Activated CD4-positive, alpha-beta T cell treated with anti-CD3 and anti-CD28 coated beads, Interleukin-2, amount 10 ng/mL, durations not matched to agents 7 days and 5 days (primary cell): Measurements from ENCODE around the gene NACC1. TPM values are rescaled to one million over a fixed set of nuclear protein-coding genes. Genes with fewer than 3 reads are reported as not detected.

ENCODE experiments used
- CTCF ChIA-PET: fragments of 350-600 bp; sonication (Branson Sonifier 250); formaldehyde crosslinking; loops from one replicate; lab custom pipeline; 2021; ENCODE audit warnings: antibody characterized with exemption; lab: Charles Lee
- POLR2A ChIA-PET: fragments of 350-600 bp; sonication (Branson Sonifier 250); formaldehyde crosslinking; loops from one replicate; lab custom pipeline; 2021; ENCODE audit warnings: antibody characterized with exemption; lab: Charles Lee
- DNase-seq: peaks from one replicate; pipeline ENCODE4 v3.0.0-alpha.2; 2020
- H3K27ac Mint-ChIP-seq: one replicate; pipeline ENCODE4 v1.8.0; 2021; ENCODE audit warnings: mild to moderate bottlenecking, moderate library complexity, mixed read lengths
- H3K27me3 Mint-ChIP-seq: one replicate; pipeline ENCODE4 v1.8.0; 2021; ENCODE audit warnings: mixed read lengths
- H3K36me3 Mint-ChIP-seq: one replicate; pipeline ENCODE4 v1.8.0; 2021; ENCODE audit warnings: low read depth, mixed read lengths
- H3K4me1 Mint-ChIP-seq: one replicate; pipeline ENCODE4 v1.8.0; 2021; ENCODE audit warnings: mixed read lengths
- H3K4me3 Mint-ChIP-seq: one replicate; pipeline ENCODE4 v1.8.0; 2021; ENCODE audit warnings: mild to moderate bottlenecking, moderate library complexity, mixed read lengths
- H3K9me3 Mint-ChIP-seq: one replicate; pipeline ENCODE4 v1.8.0; 2021; ENCODE audit warnings: mixed read lengths
- total RNA-seq, 2 experiments: library from RNA; stranded (reverse); gene quantifications; one replicate each; pipeline ENCODE4 v1.2.3, GENCODE V29; 2021

NACC1 gene
- total RNA-seq, 2 experiments from 2014 or later, result 57.8 to 63.8 TPM

GRCh38 chr19:13078897-13079541 is 39.0 kb upstream of the NACC1 start:
- POLR2A ChIA-PET, result no interaction called here
- no peak overlapping the region for H3K27ac Mint-ChIP-seq
- no peak for DNase-seq
- no peaks in the 10 kb centered on the region for H3K36me3 Mint-ChIP-seq
- CTCF ChIA-PET, result interaction anchor here (1.4 to 4.1 kb wide), 3 partner anchors 18 to 114 kb away, joined by 3 to 17 read pairs (median 7); no protein-coding TSS in a partner anchor
- no peaks in the 10 kb centered on the region for H3K27me3 Mint-ChIP-seq
- no peaks in the 10 kb centered on the region for H3K4me1 Mint-ChIP-seq
- no peaks in the 10 kb centered on the region for H3K9me3 Mint-ChIP-seq
- H3K4me3 Mint-ChIP-seq, result no peak overlapping the region

DNA sequence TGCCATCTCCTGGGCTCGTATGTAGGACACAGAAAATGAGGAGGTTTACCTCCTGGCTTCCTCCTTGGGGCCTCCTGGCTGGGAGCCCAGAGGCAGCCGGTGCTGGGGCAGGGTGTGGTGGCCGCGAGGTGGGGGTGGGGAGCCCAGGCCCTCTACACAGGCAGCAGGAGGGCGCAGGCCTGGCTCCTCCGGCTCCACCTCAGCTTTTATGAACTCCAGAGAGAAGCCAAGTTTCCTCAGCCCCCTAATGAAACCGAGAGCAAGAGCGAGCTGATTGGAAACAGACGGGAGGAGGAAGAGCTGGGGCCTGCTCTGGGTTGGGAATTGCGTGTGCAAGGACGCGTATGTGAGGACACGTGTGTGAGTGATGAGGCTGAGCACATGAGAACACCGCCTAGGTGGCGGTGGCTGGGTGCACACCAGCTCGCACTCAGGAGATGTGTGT is 38.5 kb upstream of the NACC1 start:
- H3K36me3 Mint-ChIP-seq, result no peaks in the 10 kb centered on the region
- ChIA-PET CTCF (interaction anchor here (1.4 to 4.1 kb wide), 3 partner anchors 18 to 114 kb away, joined by 3 to 17 read pairs (median 7); no protein-coding TSS in a partner anchor), POLR2A (no interaction called here)
- peaks cover 3% of the 10 kb centered on the region for H3K27me3 Mint-ChIP-seq
- no peaks in the 10 kb centered on the region for H3K9me3 Mint-ChIP-seq
- no peak for DNase-seq
- no peak overlapping the region for H3K4me3 Mint-ChIP-seq
- H3K4me1 Mint-ChIP-seq, result no peaks in the 10 kb centered on the region
- no peak overlapping the region for H3K27ac Mint-ChIP-seq

DNA sequence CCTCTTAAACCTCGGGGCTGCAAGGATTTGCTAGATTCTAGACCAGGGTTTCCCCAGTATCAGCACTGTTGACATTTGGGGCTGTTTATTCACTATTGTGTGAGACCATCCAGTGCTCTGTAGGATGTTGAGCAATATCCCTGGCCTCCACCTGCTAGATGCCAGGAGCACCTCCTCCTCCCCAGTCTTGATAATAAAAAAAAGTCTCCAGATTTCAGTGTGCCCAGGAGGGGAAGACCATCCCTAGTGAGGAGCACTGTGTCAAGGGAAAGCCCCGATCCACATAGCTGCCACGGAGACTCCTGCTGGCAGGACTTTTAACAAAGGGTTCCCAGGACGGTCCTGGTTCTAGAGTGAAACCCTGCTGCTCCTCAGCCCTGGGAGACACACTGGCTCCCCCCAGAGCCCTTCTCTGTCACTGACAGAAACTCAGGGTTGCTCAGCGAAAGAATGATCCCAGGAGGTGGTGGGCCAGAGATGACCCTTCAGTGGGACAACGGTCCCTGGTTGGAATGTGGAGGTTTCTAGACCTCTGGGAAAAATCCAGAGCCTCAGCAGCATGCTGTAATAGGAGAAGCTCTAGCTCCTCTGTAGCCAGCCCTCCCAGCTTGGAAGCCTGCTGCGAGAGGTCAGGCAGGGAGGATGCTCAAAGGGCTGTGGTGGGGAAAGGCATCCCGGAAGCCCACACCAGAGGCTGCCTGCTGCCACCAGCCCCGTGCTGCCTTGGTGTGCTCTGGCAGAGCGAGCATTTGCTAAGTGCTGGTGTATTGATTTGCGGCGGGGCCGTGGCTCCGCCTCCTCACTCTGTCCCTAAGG is 35.7 kb upstream of the NACC1 start:
- CTCF ChIA-PET, result interaction anchor here (0.8 to 1.6 kb wide), 2 partner anchors 21 to 117 kb away, joined by 3 to 6 read pairs; no protein-coding TSS in a partner anchor

GRCh38 chr19:13083008-13083404 is 35.1 kb upstream of the NACC1 start:
- DNase-seq, result no peak
- Mint-ChIP-seq H3K4me1 (no peaks in the 10 kb centered on the region), H3K9me3 (no peaks in the 10 kb centered on the region), H3K27me3 (peaks cover 3% of the 10 kb centered on the region), H3K4me3 (no peak overlapping the region), H3K36me3 (no peaks in the 10 kb centered on the region), H3K27ac (peak overlapping the region; percentile 33)
- ChIA-PET CTCF (interaction anchor here (0.8 to 1.6 kb wide), 2 partner anchors 21 to 117 kb away, joined by 3 to 6 read pairs; no protein-coding TSS in a partner anchor), POLR2A (interaction anchor here (0.6 kb wide), 1 partner anchor 41 kb away, joined by 3 read pairs; no protein-coding TSS in a partner anchor)

More for the DNA sequence above, 35.7 kb upstream of the NACC1 start:
- DNase-seq, result no peak
- POLR2A ChIA-PET, result no interaction called here
- H3K4me3 Mint-ChIP-seq, result no peak overlapping the region
- H3K36me3 Mint-ChIP-seq, result no peaks in the 10 kb centered on the region
- no peaks in the 10 kb centered on the region for H3K4me1 Mint-ChIP-seq
- no peaks in the 10 kb centered on the region for H3K9me3 Mint-ChIP-seq
- H3K27ac Mint-ChIP-seq, result no peak overlapping the region
- H3K27me3 Mint-ChIP-seq, result peaks cover 3% of the 10 kb centered on the region

DNA sequence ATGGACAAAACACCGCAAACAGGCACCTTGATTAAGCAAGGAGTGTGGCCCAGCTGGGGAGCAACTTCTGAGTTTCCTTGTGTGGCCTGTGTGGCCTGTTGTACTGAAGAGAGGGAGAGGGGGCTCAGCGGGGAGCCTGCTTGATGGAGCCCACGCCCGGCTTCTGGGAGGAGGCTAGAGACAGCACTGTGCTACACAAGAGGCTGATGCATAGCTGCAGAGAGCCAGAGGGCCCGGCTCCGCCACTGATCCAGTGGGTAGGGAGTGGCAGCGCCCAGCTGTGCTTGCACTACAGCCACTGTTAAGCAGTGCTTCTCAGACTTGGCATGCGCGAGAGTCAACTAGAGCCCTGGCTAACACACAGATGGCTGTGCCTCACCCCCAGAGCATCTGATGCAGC is 34.4 kb upstream of the NACC1 start:
- Mint-ChIP-seq H3K4me3 (no peak overlapping the region), H3K4me1 (no peaks in the 10 kb centered on the region), H3K9me3 (no peaks in the 10 kb centered on the region), H3K27ac (no peak overlapping the region), H3K27me3 (peaks cover 3% of the 10 kb centered on the region), H3K36me3 (no peaks in the 10 kb centered on the region)
- DNase-seq, result no peak
- CTCF ChIA-PET, result interaction anchor here (0.6 to 1.7 kb wide), 3 partner anchors 22 to 122 kb away, joined by 5 to 9 read pairs (median 6); no protein-coding TSS in a partner anchor
- POLR2A ChIA-PET, result interaction anchor here (0.6 kb wide), 1 partner anchor 41 kb away, joined by 3 read pairs; no protein-coding TSS in a partner anchor

- ChIA-PET POLR2A (no interaction called here), CTCF (interaction anchor here (1.2 to 1.8 kb wide), 3 partner anchors 14 to 120 kb away, joined by 3 to 6 read pairs (median 6); no protein-coding TSS in a partner anchor)
- no peak overlapping the region for H3K27ac Mint-ChIP-seq
- peaks cover 3% of the 10 kb centered on the region for H3K27me3 Mint-ChIP-seq
- H3K4me3 Mint-ChIP-seq, result no peak overlapping the region
- no peaks in the 10 kb centered on the region for H3K9me3 Mint-ChIP-seq
- no peaks in the 10 kb centered on the region for H3K36me3 Mint-ChIP-seq
- no peaks in the 10 kb centered on the region for H3K4me1 Mint-ChIP-seq
- no peak for DNase-seq
Observed at GRCh38 chr19:13085666-13086065, 32.4 kb upstream of the NACC1 start.

DNA sequence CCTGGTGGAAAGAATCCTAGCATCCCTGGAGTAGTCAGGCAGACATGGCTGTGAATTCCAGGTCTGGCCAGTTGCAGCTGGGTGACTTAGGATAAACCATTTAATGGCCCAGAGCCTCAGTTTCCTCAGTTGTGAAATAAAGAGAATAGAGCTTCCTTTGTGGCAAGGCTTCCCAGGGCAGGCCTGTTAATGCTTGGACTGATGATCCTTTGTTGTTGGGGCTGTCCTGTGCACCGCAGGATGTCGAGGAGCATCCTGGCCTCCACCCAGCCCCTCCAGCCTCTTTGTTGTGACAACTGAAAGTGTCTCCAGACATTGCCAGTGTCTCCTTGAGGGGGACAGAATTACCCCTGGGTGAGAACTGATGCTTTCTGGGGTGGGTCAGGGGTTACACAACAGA is 31.7 kb upstream of the NACC1 start:
- H3K27me3 Mint-ChIP-seq, result peaks cover 3% of the 10 kb centered on the region

GRCh38 chr19:13087295-13087694 is 30.8 kb upstream of the NACC1 start:
- no peak overlapping the region for H3K27ac Mint-ChIP-seq
- no peaks in the 10 kb centered on the region for H3K9me3 Mint-ChIP-seq
- POLR2A ChIA-PET, result no interaction called here
- no peaks in the 10 kb centered on the region for H3K36me3 Mint-ChIP-seq
- H3K4me1 Mint-ChIP-seq, result no peaks in the 10 kb centered on the region
- H3K27me3 Mint-ChIP-seq, result peaks cover 3% of the 10 kb centered on the region
- no peak overlapping the region for H3K4me3 Mint-ChIP-seq
- CTCF ChIA-PET, result interaction anchor here (0.5 to 1.8 kb wide), 2 partner anchors 122 to 156 kb away, joined by 4 to 6 read pairs; no protein-coding TSS in a partner anchor
- DNase-seq, result no peak

More for the DNA sequence above, 31.7 kb upstream of the NACC1 start:
- H3K9me3 Mint-ChIP-seq, result no peaks in the 10 kb centered on the region
- POLR2A ChIA-PET, result no interaction called here
- DNase-seq, result no peak
- no peaks in the 10 kb centered on the region for H3K4me1 Mint-ChIP-seq
- no peaks in the 10 kb centered on the region for H3K36me3 Mint-ChIP-seq
- no peak overlapping the region for H3K27ac Mint-ChIP-seq
- no peak overlapping the region for H3K4me3 Mint-ChIP-seq
- CTCF ChIA-PET, result interaction anchor here (1.2 to 1.8 kb wide), 2 partner anchors 15 to 121 kb away, joined by 3 to 6 read pairs; no protein-coding TSS in a partner anchor

GRCh38 chr19:13087795-13088537 is 30.1 kb upstream of the NACC1 start:
- Mint-ChIP-seq H3K4me3 (no peak overlapping the region), H3K36me3 (no peaks in the 10 kb centered on the region), H3K9me3 (no peaks in the 10 kb centered on the region), H3K27ac (no peak overlapping the region), H3K27me3 (peaks cover 3% of the 10 kb centered on the region), H3K4me1 (no peaks in the 10 kb centered on the region)
- DNase-seq, result no peak
- CTCF ChIA-PET, result no interaction called here
- POLR2A ChIA-PET, result no interaction called here

- Mint-ChIP-seq H3K4me3 (no peak overlapping the region), H3K4me1 (peaks cover 4% of the 10 kb centered on the region), H3K36me3 (no peaks in the 10 kb centered on the region), H3K27ac (no peak overlapping the region), H3K27me3 (peaks cover 6% of the 10 kb centered on the region), H3K9me3 (no peaks in the 10 kb centered on the region)
- DNase-seq, result peak; percentile 25
- ChIA-PET CTCF (interaction anchor here (0.5 to 1.0 kb wide), 3 partner anchors 28 to 294 kb away, joined by 3 to 6 read pairs (median 4); no protein-coding TSS in a partner anchor), POLR2A (no interaction called here)
Observed at GRCh38 chr19:13089139-13089856, 28.8 kb upstream of the NACC1 start.

- DNase-seq, result no peak
- ChIA-PET POLR2A (no interaction called here), CTCF (interaction anchor here (0.5 to 2.0 kb wide), 3 partner anchors 19 to 293 kb away, joined by 3 to 6 read pairs (median 4); no protein-coding TSS in a partner anchor)
- H3K4me3 Mint-ChIP-seq, result no peak overlapping the region
- peaks cover 10% of the 10 kb centered on the region for H3K27me3 Mint-ChIP-seq
- peaks cover 9% of the 10 kb centered on the region for H3K4me1 Mint-ChIP-seq
- H3K36me3 Mint-ChIP-seq, result no peaks in the 10 kb centered on the region
- no peak overlapping the region for H3K27ac Mint-ChIP-seq
- no peaks in the 10 kb centered on the region for H3K9me3 Mint-ChIP-seq
Observed at GRCh38 chr19:13089857-13090507, 28.1 kb upstream of the NACC1 start.
